T-helper 2 cell (primary cell): ENCODE measurements around the gene CD7.

Experiments used
- DNase-seq, 5 experiments: peaks; one replicate each; pipeline versions ENCODE4 v3.0.0 to v3.0.0-alpha.2; 2012 to 2022

The CD7 gene

DNA sequence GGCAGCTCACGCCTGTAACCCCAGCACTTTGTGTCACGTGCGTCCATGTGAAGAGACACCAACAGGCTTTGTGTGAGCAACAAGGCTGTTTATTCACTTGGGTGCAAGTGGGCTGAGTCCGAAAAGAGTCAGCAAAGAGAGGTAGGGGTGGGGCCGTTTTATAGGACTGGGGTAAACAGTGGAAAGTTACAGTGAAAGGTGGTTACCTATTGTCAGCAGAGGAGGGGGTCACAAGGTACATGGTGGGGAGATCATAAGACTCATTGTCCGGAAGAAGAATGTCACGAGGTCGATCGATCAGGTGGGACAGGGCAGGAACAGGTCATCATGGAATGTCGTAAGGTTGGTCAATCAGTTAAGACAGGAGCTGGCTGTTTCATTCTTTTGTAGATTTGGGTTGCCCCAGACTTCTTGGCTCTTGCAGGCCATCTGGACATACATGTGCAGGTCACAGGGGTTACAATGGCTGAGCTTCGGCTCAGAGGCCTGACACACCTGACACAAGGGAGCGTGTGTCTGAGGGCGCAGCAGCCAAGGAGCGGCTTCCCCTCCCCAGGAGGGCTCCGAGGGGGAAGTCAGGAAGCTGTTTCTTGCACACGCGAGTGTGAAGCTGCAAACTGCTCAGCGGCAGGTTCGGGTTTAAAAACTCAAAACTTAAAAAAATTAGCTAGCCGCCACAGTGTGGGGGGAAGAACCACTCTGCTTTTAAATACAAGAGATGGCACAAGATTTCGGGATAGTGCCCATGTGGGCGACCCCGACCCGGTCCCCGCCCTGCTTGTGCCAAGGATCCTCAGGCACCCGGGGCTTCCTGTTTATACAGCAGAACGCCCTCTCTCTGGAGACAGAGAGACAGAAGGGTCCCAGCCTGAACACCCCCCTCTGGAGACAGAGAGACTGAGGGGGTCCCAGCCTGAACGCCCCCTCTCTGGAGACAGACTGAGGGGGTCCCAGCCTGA lies 29.2 kb upstream of the CD7 start:
- DNase-seq: no peak

DNA sequence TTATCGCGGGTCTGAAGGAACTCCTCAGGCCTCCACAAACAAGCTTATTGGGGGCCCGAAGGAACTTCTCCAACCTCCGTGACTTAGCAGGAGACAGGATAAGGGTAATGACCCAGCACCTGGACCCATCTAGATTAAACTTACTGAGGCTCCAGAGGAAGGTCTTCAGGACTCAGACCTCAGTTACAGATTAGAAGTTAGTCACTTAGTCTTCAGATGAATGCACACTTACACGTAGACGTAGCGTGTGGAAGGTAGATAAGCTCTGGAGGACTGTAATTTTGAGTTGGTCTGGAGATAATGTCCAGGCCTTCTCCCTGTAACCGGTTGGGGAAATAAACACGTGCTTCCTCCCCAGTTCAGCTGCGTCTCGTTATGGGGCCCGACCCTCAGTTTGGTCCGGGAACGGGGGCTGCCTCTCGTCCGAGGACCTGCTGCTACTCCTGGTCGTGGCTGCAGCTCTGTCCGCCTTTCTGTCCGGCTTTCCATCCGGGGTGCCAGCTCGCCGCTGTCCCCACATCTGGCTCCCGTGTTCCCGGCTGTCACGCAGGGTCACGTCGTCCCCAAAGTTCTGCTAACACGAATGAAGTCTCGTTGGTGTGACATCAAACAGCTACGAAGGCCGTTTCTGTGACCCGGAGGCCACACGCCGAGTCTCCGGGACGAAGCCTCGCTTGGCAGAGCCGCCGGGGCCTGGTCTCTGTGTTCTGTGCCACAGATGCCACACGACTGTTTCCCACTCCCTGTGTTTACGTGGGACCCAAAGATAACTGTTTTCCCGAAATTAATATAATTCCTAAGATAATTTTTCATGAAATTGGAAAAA lies 28.0 kb upstream of the CD7 start:
- DNase-seq: no peak

DNA sequence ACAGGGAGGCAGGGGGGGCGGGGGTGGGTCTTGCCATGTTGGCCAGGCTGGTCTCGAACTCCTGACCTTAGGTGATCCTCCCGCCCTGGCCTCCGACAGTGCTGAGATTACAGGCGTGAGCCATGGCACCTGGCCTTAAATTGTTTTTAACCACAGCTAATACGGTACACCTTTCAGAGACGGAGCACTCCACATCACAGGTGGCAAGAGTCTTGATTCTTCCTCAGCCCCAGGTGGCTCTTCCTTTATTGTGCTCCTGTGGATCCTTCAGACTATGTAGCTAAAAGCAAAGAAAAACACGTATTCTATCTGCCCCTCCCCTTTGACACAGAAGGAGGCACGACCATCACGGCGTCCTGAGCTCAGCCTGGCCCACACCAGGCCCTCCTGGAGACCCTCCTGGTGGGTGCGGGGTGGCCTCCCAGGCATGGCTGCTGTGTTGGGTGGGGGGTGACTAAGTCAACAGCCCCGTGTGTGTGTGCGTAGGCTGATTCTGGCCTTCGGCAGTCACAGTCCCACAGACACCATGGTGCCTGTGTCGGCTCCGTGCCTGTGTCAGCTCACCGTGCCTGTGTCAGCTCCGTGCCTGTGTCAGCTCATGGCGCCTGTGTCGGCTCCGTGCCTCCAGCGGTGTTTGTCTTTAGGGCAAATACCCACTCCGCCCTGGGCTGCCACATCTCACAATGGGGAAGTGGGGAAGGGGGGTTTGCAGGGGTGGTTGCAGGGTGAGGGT lies 26.9 kb upstream of the CD7 start:
- no peak for DNase-seq

DNA sequence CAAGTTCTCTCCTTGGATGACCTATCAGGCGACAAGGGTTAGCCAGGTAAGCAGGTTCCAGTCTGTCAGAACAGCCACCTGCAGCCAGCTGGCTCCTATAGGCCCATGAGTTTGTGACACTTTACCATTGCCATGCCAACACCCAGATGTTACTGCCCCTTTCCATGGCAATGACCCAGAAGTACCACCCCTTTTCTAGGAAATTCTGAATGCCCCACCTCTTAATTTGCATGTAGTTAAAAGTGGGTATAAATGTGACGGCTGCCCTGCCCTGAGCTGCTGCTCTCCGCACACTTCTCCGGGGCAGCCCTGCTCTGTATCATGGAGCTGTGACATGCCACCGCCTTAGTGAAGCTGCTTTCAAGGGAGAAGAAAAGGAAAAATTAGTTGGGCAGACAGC lies 26.2 kb upstream of the CD7 start:
- no peak for DNase-seq

DNA sequence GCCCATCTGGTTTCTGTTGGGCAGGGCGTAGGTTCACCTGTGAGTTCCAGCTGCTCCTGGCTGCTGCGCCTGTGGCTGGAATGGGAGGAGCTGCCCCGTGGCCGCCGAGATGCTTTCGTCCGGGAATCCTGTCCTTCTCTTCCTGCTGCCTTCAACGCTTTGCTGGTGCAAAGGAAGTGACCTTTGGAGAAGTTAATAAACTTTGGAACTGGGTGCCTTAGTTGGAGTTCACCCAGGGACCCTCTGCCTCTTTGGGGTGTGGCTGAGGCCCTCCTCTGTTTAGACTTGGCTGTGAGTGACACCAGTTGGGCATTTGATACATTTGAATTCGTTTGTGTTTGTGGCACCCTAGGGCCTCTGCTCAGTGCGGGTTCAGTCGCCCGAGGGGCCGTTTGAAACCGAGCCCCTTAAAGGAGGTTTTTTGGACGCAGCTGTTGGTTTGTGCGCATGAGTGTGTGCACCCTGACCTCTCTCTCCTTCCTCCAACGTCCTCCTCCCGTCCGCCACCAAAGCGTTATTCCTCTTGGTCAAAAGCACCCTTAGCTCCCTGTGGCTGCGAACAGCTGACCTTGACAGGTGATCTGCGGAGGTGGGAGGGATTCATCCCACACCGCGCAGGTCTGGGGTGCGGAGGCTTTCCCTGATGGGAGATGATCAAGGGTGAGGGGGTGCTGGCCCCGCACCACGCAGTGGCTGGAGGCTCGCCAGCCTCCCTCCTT lies 25.1 kb upstream of the CD7 start:
- no peak for DNase-seq

DNA sequence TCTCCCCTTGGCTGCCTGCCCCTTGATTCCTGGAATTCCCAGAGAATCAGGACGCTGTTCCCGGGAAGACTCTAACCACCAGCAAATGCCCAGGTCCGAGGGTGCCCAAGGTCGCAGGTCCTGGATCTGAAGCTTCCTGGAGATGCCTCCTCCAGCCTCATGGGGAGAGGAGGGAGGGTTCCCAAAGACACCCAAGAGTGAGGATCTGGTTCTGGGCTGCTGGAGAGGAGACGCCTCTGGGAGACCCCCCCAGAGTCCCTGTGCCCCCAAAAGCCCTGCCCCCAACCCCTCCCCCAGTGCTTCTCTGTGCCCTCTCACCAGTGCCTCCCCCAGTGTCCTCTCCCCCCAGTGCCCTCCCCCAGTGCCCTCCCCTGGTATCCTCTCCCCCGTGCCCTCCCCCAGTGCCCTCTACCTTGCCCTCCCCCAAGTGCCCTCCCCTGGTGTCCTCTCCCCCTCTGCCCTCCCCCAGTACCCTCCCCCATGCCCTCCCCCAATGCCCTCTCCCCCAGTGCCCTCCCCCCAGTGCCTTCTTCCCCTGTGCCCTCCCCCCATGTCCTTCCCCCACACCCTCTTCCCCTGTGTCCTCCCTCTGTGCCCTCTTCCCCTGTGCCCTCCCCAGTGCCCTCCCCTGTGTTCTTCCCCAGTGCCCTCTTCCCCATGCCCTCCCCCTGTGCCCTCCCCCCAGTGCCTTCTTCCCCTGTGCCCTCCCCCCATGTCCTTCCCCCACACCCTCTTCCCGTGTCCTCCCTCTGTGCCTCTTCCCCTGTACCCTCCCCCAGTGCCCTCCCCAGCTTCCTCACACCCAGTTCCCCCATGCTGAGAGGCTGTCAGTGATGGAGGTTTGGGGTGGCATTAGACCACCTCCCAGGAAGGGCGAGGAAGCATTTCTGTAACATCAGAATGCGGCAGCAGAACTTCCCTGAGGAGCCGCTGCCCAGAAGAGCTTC lies 22.5 kb upstream of the CD7 start:
- no peak for DNase-seq

DNA sequence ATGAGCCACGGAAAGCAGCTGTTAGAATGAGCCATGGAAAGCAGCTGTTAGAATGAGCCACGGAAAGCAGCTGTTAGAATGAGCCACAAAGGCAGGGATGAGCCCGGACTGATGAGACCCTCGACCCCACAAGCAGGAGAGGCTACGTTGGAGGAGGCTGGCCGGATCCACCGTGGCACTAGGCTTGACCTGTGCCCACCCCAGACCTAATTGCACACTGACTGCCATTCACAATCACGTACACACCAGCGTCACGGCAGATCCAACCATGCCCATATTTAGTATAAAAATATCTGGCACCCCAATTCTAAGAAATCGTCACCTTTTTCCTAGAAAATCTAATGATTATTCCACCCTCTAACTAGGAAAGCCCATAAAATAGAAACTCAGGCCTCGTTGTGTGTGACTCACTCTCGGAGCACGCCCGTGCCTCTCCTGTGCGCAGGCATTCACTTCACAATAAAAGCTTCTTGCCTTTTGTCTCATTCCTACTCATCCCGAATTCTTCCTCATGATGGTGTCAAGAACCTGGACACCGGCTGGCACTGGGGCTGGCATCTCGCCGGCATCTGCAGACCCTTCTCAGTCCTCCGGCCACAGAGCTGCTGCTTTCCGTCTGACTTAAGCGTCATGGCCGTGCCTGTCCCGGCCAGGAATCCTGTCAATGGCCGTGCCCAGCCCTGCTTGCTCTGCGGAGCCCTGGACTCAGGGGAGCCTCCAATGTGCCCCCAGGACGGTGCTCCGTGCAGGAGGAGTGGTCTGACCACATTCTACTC lies 21.6 kb upstream of the CD7 start:
- no peak for DNase-seq

DNA sequence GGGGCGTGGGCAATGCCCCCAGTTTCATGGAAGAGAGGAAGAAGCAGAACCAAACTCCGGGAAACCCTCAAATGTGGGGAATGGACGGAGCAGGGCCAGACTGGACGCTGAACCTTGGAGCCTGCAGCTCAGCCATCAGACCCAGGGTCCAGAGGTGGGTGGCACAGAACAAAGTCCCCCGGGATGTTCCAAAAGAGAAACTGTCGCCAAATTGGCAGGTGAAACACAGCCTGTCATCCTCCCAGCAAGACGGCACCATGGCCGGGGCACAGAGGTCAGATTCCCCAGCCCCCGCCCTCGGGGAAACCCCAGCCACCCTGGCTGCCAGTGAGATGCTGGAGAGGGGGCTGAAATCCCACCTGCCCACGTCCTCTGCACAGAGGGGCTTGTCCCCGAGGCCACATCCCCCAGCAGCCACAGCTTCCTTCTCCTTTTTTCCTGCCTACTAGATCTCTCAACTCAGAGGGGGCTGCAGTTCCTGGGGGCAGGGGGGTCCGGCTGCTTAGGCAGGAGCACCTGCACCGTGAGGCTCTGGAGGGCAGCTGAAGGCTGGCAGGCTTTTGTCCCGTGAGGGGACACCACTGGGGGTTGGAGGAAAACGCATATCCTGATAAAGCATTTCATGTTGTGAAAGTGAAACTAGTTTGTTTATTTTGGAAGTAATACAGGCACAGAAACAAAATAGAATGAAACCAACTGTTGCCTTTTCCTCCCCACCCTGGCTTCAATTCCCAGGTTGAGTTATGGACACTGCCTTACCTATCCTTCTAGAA lies 17.4 kb upstream of the CD7 start:
- peak in 1 of 5 experiments; percentile 46 for DNase-seq

DNA sequence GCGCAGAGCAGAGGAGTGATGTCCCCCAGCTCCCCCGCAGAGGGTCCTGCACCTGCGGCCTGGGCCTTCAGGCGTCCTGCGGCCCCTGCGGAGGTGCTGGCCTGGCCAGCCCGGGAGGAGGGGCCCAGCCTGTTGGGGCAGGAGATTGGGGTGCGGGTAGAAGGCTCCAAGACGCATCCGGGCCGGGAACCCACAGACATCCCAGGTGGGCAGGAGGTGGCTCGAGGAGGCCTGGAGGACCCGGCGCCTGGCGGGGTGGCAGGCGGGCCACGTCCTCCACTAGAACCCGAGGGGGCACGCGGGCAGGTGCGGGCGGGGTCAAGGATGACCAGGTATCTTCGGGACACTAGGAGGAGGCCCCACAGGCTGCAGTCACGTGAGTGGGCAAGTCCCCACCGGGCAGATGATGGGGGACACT lies 16.8 kb upstream of the CD7 start:
- DNase-seq: no peak

DNA sequence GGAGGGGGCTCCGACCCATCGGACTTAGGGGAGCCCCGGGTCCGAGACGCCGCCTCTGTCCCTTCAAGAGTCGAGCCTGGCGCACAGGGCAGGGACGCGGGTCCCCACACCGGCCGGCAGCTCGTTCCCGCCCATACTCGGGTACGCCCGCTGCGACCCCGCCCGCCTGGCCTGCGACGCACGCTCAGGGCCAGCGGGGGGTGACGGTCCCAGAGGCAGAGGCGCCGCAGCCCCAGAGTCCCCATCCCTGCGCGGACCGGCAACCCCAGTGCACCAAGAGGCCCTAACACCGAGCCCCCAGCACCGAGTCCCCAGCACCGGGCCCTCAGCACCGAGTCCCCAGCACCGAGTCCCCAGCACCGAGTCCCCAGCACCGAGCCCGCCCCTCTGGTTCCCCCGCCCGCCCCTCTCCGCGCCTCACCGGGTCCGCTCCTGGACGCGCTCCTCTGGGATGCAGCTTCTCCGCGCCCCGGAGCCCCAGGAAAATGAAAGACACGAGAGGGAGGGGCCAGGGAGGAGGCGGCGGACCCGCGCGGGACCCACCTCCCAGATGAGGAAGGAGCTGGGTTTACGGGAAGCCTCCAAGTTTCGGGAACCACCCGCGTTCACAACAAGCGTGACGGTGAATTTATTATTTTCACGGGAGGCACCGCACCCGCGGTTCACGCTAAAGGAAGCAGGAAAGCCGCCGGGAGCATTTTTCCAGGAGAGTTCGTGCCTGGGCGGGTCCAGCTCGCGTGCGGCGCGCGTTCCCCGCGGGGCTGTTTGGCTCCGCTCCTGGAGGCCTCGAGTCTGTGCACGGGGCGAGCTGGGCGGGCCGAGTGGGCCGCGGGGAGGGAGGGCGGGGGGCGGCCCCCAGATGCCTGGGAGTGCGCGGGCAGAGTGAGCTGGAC lies 16.1 kb upstream of the CD7 start, which contains the start of gene SECTM1:
Gene SECTM1 (minus strand): TSS at position 488 of the 893 bp plus-strand sequence. CDS start 6,526 bp downstream, outside the sequence.
- peak in 1 of 5 experiments; percentile 49 for DNase-seq

DNA sequence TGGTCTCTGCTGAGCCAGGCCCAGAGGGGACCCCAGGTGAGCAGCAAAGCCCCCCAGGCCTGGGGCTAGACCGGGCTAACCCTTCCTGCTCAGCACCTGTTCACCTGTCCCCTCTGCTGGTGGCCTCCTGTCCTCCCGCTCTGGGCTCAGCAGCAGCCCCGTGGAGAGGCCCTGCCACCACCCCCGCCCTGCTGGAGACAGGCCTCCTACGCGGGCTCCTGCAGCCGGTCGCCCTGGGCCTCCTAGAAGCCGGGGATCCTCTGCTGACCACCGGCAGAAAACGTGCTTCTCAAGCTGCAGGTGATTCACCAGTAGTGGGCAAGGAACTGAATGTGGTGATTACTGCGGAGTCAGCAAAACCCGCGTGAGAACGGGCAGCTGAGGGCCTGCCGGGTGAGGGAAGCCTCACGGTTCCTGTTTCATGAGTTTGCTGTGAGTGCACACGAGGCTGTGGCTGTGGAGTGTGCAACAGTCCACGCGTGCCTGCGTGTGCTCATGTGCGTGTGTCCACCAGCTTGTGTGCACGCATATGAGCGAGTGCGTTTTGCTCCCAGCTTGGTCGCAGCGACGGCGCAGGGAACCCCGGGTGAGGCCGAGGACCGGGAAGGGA lies 15.4 kb upstream of the CD7 start:
- DNase-seq: peak in 1 of 5 experiments; percentile 57

DNA sequence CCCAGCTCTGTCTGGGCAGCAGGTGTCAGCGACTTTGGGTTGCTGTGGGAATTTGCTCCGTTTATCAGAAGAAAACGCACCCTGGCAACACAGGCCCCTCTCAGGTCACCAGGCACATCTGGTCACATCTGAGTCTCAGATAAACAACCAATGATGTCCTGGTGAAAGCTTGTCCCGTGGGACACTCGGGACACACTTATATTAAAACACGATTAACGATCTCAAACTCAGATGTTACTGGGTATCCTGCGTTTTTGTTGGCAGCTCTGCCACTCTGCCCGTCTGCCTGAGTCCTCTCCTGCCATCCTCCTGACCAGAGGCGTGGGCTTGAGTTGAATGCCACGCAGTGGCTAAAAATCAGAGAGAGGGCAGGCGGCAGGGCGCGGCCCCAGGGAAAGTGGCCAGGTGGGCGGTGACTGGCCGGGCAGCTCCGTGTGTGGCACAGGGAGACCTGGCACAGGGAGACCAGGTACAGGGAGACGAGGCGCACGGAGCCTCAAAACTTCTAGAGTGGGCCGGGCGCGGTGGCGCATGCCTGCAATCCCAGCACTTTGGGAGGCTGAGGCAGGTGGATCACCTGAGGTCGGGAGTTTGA lies 14.0 kb upstream of the CD7 start:
- no peak for DNase-seq

DNA sequence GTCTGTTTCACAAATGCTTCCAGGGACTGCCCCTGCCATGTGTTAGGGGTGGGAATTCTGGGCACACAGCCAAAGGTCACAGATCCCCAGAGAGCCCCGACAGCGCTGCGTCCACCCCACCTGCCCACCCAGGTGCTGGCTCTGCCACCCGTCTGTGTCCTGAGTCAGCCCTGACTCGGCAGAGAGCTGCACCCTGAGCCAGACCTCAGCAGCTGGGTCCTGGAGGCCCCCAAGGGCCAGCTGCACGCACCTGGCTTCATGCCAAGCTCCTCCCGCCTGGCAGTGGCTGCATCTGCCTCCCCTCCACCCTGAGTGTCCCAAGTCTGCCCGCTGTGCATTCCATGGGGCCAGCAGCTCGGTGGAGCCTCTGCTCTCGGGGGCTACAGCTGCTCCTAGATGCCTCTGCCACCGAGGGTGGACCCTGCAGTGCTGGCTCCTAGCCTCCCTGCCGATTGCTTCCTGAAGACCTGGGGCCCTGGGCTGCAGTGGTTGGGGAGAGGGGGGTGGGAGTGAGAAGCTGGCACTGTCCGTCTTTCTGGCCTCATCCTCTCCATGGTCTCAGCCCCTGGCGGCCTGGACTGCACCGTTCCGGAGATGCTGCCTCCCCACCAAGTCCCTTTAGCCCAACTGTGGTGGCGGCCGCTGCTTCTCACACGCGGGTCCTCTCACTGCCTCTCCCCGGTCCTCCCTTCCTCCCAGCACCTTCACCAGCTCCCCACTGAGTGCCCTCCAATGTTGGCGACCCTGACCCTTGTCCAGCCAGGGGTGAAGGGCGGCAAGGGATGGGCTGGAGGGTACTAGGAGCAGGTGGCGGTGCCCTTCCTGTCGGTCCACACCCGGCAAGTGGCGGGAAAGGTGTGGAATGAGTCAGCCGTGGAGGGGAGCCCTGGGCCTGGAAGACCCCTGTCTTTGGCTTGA lies 13.2 kb upstream of the CD7 start:
- no peak for DNase-seq

DNA sequence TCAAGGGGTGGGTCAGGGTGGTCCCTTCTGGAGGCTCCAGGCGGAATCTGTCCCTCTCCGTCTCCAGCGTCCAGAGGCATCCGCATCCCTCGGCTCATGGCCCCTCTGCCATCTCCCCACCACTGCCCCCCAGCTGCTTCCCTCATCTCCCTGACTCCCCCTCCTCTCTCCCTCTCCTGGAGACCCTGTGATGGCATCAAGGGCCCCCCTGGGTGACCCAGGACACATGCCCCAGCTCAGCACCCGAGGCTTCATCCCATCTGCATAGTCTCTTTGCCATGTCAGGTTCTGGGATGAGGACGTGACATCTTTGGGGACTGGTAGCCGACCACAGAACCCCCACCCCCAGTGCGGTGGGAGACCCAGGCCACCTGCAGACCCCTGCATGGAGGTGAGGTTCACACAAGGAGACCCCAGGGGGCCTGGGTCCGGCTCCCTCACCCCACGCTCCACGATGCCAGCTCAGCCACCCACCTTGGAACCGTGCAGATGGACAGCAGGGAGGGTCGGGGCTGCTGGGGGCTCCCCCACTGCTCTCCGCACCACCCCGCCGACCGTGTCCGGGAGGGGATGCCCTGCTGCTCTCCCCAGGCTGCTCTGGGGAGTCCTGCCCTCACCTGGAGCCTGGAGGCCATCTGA lies 12.4 kb upstream of the CD7 start:
- no peak for DNase-seq

DNA sequence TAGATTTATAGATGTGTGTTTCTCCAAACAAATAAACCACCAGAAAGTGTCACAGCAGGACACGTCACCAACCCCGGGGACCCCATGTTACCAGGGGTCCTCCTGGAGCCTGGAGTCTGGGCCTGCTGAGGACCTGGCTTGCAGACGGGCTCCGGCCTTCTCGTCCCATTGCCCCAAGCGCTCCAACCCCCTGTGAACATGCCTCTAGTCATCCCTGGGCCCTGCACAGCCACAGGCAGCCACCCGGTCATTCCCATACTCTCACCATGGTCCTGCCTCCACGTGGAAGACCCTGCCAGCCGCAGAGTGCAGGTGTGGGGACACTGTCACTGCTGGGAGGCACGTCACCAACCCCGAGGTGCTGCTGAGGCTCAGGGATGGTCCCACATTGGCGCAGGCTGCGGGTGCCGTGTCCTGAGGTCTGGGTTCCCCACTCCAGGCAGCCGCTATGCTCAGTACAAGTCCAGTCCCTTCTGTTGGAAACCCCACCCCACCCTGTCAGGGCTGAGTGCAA lies 11.6 kb upstream of the CD7 start:
- DNase-seq: no peak
